HL-60/S4 treated with phorbol 12-myristate 13-acetate at 8.2 ng/mL for 4 days and 3 days (cell line): ENCODE data around the gene LRRC56.

ENCODE experiments used
- in situ Hi-C: fragments of 300-500 bp; cut with MboI; formaldehyde crosslinking; loops from 2 replicates; pipeline ENCODE4 v1.15.0; 2022; ENCODE audit warnings: low sequenced_read_pairs

The LRRC56 gene

GRCh38 chr11:592501-592900 is 55.2 kb downstream of the LRRC56 start:
- in situ Hi-C loops, result no loop called here

GRCh38 chr11:592918-593317 is 55.6 kb downstream of the LRRC56 start:
- in situ Hi-C loops, result no loop called here

GRCh38 chr11:593347-593746 is 56.0 kb downstream of the LRRC56 start:
- in situ Hi-C loops, result no loop called here

- in situ Hi-C loops, result no loop called here
Measured at GRCh38 chr11:595400-595799, 58.1 kb downstream of the LRRC56 start.

- in situ Hi-C loops, result no loop called here
Measured at GRCh38 chr11:596374-596773, 59.0 kb downstream of the LRRC56 start.

DNA sequence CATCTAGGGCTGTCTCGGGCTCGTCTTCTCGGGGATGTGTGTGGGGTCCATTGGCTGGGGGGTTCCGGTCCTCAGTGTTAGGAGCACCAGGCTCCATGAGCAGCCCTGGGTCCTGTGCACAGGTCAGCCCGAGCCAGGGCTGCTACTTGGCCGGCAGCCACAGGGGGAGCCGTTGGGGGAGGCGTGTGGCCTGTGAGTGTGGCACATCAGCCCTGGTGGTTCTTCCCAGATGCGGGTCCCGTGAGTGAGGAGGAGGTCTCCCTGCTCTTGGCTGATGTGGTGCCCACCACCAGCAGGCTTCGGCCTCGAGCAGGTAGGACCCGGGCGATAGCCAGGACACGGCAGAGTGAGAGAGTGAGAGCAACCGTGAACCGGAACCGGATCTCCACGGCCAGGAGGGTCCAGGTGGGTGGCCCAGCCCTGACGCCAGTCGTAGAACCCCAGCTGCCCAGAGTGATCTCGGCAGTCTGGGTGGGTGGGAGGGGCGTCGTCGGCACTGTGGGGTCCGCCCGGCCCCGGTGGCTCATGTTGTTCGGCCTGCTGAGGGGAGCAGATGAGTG is 59.9 kb downstream of the LRRC56 start:
- in situ Hi-C loops, result no loop called here

DNA sequence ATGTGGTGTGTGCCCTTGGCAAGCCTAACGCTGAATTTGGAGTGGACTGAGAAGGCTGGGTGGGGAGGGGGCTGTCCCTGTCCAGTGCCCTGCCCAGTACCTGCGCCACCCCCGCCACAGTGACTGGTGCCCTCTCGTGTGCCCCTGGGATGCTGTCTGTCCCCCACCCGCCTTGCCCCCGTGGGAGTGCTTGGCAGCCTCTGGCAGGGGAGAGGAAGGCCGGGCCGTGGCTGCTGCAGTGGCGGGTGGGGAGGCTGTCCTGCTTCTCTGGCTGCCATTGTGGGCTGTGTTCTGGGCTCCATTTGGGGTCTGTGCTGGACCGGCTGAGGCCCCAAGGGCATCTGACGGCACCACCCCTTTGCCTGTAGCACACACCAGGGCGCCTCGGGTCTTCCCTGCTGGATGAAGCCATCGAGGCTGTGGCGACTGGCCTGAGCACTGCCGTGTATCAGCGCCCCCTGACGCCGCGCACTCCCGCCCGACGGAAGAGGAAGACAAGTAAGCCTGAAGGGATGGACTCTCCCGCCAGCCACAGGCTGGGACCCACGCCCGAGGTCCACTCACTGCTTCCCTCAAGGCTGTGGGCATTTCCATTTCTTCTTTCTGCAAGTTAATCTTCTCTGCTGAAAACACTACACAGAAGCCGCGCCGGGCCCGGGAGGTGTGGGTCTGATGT is 60.8 kb downstream of the LRRC56 start:
- in situ Hi-C loops, result no loop called here

- in situ Hi-C loops, result no loop called here
Measured at GRCh38 chr11:601573-602245, 64.4 kb downstream of the LRRC56 start.

DNA sequence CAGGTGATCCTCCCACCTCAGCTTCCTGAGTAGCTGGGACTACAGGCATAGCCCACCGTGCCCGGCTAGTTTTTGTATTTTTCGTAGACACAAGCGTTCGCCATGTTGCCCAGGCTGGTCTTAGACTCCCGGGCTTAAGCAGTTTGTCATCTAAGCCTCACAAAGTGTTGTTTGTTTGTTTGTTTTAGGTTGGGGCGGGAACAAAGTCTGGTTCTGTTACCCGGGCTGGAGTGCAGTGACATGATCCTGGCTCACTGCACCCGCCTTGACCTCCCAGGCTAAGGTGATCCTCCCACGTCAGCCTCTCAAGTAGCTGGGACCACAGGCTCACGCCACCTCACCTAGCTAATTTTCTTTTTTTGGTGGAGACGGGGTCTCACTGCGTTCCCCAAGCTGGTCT is 65.8 kb downstream of the LRRC56 start:
- in situ Hi-C loops, result no loop called here
